GM21717 (cell line): ENCODE data around the gene ANKRD55.
"Not testable (repeated sequence)": the region's sequence is repeated elsewhere in the genome, so short reads cannot be mapped to it uniquely, and the experiment has no call there.

Experiments used
- ATAC-seq: cut with Tn5 transposase; IDR thresholded peaks from one replicate; pipeline ENCODE4 v1.9.1; 2021; ENCODE audit warnings: mild to moderate bottlenecking, moderate library complexity; ENCODE audit not compliant: unreplicated experiment

ANKRD55 gene

DNA sequence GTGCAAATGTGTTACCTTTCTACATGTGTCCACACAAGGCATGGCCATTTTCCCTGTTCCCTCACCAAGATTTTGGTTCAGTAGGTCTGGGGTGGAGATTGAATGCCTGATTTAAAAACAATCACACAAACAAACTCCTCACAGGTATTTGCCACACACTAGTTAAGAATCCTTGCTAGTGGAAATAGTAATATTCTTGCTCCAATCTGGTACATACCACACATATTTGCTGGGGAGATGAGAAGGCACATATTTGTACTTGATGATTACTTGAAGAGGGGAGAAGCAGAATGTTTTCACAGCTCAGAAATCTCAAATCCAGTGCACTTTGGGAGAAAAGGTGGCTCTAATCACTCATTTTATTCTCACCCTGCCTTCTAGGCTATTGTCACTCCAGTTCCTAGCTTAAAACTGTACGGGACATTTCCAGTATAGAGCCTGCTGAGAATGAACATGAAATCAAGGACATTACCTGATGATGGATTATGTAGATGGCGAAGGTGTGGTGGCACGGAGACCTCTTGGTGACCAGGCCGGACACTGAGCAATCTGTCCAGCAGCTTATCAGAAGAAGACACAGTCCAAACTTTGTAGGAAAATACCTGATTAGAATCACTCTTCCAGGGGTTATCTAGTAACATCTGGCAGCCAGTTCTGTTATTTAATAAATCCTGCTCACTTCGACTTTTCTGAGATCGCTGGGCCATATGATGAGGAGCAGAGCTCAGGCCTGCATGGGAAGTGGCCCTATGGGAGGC lies 122.3 kb downstream of the ANKRD55 start:
- no peak for ATAC-seq

DNA sequence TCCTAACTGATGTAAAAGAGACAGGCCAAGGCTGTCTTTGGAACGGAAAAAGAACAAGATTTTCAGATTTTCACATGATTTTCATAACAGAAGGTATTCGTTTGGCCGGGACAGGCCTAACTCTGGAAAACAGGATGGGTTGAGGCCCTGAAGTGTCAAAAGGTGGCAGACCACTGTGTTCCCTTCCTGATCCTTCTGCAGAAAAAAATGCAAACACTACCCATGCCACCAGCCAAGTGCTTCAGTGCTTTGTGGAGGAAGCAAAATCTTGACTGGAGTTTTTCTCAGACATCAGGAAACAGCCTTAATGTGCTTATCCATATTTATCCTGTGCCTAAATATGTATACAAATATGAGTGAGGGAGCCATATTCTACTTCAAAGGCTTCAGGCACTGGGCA lies 124.9 kb downstream of the ANKRD55 start:
- ATAC-seq: no peak

DNA sequence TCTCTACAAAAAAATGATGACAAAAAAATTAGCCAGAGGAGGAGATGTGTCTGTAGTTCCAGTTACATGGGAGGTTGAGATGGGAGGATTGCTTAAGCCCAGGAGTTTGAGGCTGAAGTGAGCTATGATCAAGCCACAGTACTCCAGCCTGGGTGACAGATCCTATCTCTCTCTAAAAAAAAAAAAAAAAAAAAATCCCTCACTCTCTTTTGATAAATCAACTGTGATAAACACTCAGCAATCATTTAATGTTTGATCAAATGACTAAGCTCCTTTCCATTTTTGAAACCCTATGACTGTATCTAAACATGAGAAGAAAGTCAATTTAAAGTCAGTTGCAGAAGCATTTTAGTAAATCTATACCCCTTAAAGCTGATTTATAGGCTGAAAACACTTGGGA lies 126.3 kb downstream of the ANKRD55 start:
- ATAC-seq: no peak

DNA sequence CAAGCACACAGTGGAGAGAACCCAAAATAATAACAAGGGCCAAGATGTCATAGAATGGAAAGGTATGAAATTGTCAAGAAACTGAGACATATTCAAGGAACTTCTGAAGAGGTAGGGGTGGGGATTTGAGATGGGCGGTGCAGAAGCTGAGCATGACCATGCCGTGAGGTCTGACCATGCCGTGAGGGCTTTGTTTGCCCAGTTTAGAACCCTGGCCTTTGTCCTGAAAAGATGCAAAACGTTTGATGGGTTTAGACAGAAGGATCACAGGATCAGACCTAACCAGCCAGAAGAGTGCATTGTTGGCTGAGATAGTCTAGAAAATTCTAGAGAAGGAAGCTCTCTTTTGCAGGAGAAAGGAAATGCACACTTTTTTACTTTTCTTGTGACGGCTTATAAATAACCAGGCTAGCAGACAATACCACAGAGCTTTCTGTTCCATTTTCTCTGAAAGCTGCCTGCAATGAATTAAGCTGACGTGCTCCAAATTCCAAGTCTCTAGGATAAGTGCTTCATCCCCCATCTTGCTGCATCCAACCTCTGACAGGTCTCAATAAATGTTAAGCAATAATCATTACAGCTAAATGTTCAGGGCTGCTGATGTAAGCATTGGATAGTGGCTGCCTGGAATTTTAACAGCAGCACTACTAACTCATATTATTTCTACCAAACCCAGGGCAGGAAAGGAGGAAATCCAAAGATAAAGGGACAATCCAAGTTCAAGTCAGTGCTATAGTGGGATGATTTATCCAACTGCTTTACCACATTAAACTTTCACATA lies 127.4 kb downstream of the ANKRD55 start:
- no peak for ATAC-seq

DNA sequence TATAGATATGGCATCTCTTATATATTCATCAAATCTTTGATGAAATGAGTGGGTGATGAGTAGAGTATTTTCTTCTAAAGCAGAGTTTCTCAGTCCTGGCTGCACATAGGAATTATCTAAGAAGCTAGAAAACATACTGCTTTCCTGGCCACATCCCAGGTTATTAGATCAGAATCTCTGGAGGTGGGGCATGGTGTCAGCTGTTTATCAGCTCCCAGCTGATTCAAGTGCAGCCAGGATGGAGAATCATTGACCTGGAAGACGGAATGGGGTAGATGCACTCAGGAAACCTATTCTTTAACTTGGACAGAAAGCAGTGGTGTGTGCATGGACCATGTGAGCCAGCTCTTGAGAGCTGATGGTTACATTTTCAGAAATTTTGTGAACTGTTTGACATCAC lies 130.2 kb downstream of the ANKRD55 start:
- ATAC-seq: no peak

DNA sequence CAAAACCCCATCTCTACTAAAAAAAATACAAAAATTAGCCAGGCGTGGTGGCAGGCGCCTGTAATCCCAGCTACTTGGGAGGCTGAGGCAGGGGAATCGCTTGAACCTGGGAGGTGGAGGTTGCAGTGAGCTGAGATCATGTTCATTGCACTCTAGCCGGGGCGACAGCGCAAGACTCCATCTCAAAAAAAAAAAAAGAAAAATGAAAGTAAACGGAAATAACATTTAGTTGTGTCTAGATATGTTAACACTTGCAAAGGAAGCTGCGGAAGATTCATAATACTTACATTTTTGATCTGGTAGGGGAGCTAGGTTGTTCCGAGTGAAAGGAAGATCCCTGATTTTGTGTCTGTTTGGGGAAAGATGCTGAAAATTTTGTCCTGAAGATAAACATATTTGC lies 130.9 kb downstream of the ANKRD55 start:
- ATAC-seq: not testable (repeated sequence)

DNA sequence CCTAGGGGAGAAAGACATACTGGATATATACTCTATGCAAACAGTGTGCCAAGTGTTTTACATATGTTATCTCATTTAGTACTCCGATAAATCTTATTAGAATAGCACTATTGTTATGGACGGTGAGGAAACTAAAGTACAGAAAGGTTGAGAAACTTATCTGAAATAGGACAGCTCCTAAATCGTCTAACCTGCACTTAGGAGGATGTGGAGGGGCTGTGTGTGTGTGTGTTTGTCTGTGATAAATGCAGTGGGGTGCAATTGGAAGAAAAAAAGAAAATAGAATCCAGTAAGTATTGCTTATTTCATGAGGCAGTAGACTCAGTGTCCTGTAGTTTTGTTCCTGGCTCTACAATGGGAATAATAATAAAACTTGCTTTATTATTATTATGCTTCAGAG lies 131.9 kb downstream of the ANKRD55 start:
- no peak for ATAC-seq

DNA sequence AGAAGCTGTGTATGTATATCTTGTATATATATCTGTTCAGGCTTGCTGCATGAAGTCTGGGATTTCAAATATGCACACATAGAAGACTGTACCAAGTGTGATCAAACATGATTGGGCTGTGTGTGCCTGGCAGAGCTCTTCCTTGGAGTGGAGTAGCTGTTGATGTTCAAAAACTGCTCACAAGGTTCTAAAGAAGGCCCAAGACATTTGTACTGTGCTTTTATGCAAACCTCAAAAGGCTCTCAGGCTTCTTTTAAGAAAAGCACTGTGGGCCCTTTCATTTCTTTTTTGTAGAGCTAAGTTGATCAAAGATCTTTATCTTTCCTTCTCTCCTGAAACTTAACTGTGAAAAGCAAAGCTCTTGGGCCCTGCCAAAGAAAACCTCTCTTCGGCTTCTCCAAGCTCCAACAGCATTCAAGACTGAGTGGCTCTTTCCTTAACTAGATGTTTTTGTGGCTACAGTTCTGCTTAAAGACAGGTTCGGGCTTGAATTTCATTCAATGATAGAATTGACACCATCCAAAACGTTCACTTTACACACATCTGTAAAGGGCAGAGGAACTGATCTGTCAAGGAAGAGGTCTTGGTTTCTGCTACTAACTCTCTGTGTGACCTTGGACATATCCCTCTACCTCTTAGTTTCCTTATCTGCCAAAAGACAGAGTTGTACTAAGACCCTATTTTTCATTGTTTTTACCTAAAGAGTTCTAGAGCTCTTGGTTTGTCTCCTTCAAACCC lies 132.5 kb downstream of the ANKRD55 start:
- ATAC-seq: no peak

DNA sequence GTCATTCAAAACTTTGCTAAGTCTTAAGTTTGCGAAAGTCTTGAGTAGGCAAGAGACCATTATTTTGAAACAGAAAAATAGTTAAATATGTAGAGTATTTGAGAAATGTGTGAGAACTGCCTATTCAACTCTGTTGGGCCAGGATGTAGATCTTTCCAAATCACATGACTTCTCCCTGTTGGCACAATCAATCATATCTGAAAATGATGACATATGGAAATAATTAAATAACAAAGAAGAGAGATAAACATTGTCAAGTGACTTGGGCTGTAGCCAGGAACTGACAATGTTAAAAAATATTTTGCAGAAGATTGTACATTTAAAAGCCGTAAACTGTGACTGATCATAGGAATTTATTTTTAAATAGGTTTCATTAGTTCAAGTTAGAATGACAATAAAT lies 133.8 kb downstream of the ANKRD55 start:
- no peak for ATAC-seq

DNA sequence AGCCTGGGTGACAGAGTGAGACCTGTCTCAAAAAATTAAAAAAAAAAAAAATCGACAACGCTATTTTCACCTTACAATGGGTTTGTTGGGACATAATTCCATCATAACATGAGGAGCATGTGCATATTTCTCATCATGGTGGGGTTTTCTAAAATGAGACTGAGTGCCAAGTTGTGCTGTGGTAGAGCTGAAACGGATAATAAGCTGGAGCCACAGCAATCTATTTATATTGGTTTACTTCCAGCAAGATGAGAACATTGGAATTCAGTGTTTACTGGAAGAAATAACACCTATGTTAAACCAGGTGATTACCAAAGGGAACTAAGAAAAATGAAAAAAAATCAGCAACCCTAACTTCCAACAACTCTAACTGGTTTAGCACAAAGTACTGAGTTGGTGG lies 136.1 kb downstream of the ANKRD55 start:
- ATAC-seq: no peak

DNA sequence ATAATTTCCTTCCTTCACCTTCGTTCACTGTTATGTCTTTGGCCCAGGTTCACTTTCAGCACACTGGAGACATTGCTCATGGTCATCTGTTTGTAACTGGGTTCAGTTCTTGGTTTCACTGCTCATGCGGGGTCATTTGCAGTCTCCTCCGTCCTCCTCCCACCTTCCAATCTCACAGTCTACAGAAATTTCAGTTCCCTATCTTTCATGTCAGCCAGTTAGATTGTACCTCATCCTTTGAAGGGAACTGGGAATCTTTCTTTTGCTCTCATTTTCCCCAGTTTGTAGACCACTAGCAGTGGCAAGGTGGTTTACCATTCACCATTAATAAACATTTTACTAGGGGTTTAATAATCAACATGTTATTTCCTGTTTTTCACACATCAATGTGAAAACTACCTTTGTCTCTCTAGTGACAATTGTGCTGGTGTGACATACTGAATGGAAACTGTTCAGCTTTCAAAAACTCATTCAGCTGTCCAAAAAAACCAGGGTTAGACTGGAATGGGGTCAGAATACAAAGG lies 137.5 kb downstream of the ANKRD55 start:
- peak; percentile 57 for ATAC-seq

DNA sequence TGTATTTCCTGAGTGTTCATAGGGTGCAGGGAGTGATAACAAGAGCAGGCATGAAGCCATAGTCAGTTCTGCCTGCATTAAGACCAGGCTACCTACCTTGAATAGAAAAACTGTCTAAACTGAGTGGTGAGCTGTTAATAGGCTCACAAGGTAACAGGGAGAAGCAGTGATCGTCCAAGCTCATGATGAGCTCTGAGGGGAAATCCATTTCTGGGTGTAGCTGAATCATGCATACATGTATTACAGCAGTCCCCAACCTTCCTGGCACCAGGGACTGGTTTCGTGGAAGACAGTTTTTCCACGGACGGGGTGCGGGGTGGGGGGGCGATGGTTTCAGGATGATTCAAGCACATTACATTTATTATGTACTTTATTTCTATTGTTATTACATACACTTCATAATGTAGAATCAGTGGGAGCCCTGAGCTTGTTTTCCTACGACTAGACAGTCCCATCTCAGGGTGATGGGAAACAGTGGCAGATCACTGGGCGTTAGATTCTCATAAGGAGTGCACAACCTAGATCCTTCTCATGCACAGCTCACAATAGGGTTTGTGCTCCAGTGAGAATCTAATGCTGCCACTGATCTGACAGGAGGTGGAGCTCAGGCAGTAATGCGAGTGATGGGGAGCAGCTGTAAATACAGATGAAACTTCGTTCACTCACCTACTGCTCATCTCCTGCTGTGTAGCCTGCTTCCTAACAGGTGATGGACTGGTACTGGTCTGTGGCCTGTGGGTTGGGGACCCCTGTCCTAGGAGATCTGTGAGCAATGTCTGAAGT lies 138.4 kb downstream of the ANKRD55 start:
- no peak for ATAC-seq

DNA sequence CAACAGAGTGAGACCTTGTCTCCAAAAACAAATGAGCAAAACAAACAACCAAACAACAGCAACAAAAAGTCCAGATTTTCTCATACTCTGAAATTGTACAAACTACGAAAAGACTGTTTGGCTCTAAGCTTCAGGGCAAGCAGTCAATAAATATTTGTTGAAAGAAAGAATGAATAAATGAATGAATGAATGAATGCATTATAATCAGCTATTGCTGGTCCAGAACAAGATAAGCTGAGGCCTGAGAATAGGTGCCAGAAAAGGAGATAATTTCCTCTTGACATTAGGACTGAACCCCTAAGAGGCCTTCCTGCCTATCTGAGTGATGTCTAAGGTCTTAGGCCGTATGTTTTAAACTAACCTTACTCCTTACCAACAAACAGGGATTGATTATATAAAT lies 139.2 kb downstream of the ANKRD55 start:
- no peak for ATAC-seq

DNA sequence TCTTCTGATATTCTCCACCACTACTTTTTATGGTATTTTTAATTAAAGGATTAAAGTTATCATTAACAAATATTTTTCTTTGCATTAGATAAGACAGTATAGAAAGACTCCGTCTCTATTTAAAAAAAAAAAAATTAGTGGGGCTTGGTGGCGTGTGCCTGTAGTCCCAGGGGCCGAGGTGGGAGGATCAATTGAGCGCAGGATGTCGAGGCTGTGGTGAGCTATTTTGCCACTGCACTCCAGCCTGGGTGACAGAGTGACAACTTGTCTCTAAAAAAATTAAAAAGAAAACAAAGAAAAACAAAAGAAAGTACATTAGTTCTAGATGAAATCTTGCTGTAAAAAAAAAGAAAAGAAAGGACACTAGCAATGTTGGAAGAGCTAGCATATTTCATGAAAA lies 141.0 kb downstream of the ANKRD55 start:
- ATAC-seq: no peak

DNA sequence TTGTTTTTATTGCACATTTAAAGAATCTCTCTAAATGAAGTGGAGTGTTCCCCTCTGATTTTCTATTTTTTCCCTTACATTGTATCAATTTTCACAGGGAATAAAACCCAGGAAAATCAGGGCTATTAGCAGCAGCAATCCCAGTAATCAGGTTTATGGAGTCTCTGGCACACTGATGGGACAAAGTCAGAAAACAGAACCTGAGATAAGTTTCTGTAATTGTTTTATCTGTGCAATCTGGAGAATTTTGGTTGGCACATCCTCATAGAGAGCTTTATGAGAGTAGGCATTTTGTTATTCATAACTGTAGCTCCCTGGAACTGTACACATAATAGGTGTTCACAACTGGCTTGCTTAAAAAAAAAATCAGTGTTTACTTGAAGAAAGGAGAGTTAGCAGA lies 141.5 kb downstream of the ANKRD55 start:
- no peak for ATAC-seq

DNA sequence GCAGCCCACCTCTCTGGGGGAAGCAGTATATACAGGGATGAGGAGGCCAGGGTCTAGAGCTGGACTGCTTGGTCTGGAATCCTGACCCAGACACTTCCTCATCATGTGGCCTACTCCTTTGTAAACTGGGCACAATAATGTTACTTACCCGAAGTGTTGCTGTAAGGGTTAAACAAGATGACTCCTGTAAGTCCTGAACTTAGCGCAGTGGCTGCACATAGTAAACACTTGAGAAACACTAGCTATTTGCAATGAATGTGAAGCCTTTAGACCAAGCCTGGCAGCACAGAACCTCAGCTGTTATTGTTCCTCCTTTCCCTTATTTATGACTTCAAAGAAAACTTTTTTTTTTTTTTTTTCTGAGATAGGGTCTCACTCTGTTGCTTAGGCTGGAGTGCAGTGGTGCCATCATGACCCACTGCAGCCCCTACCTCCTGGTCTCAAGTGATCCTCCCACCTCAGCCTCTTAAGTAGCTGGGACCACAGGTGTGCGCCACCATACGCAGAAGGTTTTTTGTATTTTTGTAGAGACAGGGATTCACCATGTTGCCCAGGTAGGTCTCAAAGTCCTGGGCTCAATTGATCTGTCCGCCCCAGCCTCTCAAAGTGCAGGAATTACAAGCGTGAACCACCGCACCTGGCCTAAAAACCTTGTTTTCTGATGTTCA lies 142.2 kb downstream of the ANKRD55 start:
- ATAC-seq: no peak

DNA sequence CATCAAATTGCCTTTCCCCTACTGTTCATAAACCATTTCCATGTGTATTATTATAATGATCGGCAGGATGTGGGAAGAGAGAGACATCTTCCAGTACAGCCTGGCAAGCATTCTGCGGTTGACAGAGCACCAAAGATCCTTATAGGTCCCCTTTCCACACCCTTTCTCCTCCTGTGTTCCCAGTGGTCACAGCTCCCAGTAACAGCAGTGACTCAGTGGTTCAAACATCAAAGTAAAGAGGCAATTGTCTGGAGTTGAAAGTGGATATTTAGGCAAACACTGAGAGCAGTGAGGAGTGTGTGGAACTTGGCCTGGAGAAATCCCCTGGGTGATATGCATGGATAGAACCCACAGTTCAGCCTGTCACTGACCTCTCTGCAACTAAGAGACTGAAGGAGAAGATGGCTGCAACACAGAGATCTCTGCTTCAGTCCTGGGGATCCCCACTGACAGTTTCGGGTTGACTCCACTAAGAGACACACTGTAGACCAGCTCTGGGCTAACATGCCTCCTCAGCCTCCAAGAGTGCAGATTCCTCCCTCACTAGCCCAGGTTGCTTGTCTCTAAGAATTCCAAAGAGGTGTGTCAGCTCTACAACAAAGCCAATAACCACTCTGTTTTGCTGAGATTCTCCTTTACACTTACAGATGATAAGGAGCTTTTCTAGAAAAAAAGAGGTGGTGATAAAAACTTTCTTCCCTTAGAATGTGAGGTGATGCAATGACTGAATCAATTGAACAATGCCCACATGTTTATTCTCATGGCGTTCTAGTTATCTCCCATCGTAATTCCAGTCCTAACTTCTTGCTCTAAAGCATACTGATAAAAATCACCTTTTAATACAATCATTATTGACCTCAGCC lies 143.9 kb downstream of the ANKRD55 start:
- ATAC-seq: peak; percentile 84

DNA sequence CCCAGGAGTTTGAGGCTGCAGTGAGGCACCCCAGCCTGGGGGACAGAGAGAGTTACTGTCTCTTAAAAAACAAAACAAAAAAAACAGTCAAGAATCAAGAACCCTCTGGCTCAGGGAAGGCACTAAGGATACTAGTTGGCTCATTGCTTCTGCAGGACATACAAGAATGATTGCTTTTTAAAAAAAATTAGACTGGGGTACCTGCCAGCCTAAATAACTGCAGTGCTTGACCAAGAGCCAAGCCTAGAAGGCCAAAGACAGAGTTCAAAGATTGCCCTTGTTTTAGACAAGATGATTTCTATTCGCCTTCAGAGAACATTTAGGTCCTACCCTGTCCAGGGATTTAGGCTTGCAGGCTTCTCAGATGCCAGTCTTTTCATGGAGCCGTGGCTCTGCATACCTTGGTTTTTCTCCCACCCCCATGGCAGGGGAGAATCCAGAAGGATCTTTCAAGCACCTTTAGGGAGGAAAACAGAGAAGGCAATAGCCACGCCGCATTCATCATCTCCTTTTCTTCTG lies 144.6 kb downstream of the ANKRD55 start:
- no peak for ATAC-seq

DNA sequence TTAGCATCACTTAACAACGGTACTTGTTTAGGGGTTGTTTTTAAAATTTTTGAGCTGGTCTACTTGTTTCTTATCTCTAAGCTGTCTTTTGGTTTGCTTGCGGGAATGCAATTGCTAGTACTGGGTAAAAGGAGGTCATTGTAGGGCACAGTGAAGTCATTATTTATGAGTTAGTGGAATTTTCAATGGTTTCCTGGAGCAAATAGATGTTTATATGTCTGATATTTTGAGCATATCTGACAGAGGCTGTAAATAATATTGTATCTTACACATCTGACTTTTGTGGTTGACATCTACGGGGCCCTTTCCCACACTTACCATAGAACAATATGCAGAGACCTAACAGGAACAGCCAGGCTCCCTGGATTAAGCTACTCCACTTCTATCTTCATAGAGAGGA lies 147.9 kb downstream of the ANKRD55 start:
- ATAC-seq: no peak
